Panc1 (cell line): ENCODE measurements around the gene FN3K.

Source experiments
- CTCF ChIP-seq: fragments of 450-650 bp; IDR thresholded peaks from 2 replicates; pipeline ENCODE4 v1.5.1; 2017; ENCODE audit warnings: mild to moderate bottlenecking
- SIN3A ChIP-seq: IDR thresholded peaks from 2 replicates; pipeline ENCODE4 v1.6.1; 2012; ENCODE audit warnings: low read depth, mild to moderate bottlenecking, low read length, moderate library complexity, borderline replicate concordance; ENCODE audit not compliant: insufficient read depth
- TCF7L2 ChIP-seq: IDR thresholded peaks from 2 replicates; pipeline ENCODE4 v1.6.1; 2011; ENCODE audit warnings: mild to moderate bottlenecking, low read depth, low read length, inconsistent platforms

GRCh38 chr17:82705756-82706155 lies 29.7 kb upstream of the FN3K start:
- TF ChIP-seq CTCF = no peak
- no peak for TF ChIP-seq TCF7L2
- no peak for TF ChIP-seq SIN3A
